Erythroblast (primary cell): ENCODE results near the gene LGR4.
"Not testable (repeated sequence)": the region's sequence is repeated elsewhere in the genome, so short reads cannot be mapped to it uniquely, and the experiment has no call there.

Source experiments
- DNase-seq, 2 experiments: peaks; one replicate each; lab custom pipeline; 2025; lab: John Stamatoyannopoulos, UW
- GATA1 ChIP-seq: IDR thresholded peaks from 2 replicates; pipeline ENCODE4 v1.6.1; 2011; ENCODE audit warnings: low read depth, mild to moderate bottlenecking, control low read depth, low read length, moderate library complexity
- POLR2A ChIP-seq: IDR thresholded peaks from 2 replicates; pipeline ENCODE4 v1.6.1; 2011; ENCODE audit warnings: mild to moderate bottlenecking, low read length

The LGR4 gene

GRCh38 chr11:27458182-27458581 is 14.4 kb downstream of the LGR4 start:
- DNase-seq: peak in 1 of 2 experiments; percentile 19
- no peak for TF ChIP-seq POLR2A
- TF ChIP-seq GATA1: no peak

- TF ChIP-seq GATA1 (no peak), POLR2A (no peak)
- DNase-seq: no peak
Measured at GRCh38 chr11:27456795-27457329, 15.7 kb downstream of the LGR4 start.

- TF ChIP-seq GATA1: no peak
- no peak for TF ChIP-seq POLR2A
- no peak for DNase-seq
Measured at GRCh38 chr11:27456140-27456794, 16.3 kb downstream of the LGR4 start.

GRCh38 chr11:27455667-27456066 is 16.9 kb downstream of the LGR4 start:
- TF ChIP-seq POLR2A: no peak
- no peak for TF ChIP-seq GATA1

GRCh38 chr11:27453701-27454100 is 18.9 kb downstream of the LGR4 start:
- no peak for TF ChIP-seq GATA1
- no peak for TF ChIP-seq POLR2A
- no peak for DNase-seq

More at GRCh38 chr11:27455667-27456066, 16.9 kb downstream of the LGR4 start:
- no peak for DNase-seq

GRCh38 chr11:27452147-27452546 is 20.4 kb downstream of the LGR4 start:
- DNase-seq: no peak
- TF ChIP-seq POLR2A: no peak
- no peak for TF ChIP-seq GATA1

GRCh38 chr11:27451244-27451965 is 21.2 kb downstream of the LGR4 start:
- no peak for DNase-seq
- TF ChIP-seq GATA1 (no peak), POLR2A (no peak)

- not testable (repeated sequence) for DNase-seq
Measured at GRCh38 chr11:27448184-27448540, 24.4 kb downstream of the LGR4 start.

GRCh38 chr11:27447288-27448183 is 25.1 kb downstream of the LGR4 start:
- TF ChIP-seq GATA1 (no peak), POLR2A (no peak)
- DNase-seq: no peak

GRCh38 chr11:27445625-27446024 is 27.0 kb downstream of the LGR4 start:
- DNase-seq: no peak
- TF ChIP-seq GATA1 (no peak), POLR2A (no peak)

- DNase-seq: no peak
- TF ChIP-seq GATA1: no peak
- TF ChIP-seq POLR2A: no peak
Measured at GRCh38 chr11:27444801-27445215, 27.8 kb downstream of the LGR4 start.

GRCh38 chr11:27443746-27444507 is 28.7 kb downstream of the LGR4 start:
- no peak for DNase-seq
- no peak for TF ChIP-seq POLR2A
- no peak for TF ChIP-seq GATA1

GRCh38 chr11:27443227-27443626 is 29.4 kb downstream of the LGR4 start:
- TF ChIP-seq GATA1: no peak
- TF ChIP-seq POLR2A: no peak
- no peak for DNase-seq

GRCh38 chr11:27440090-27440489 is 32.5 kb downstream of the LGR4 start:
- TF ChIP-seq POLR2A (no peak), GATA1 (no peak)
- no peak for DNase-seq
